ENCODE results near the gene SHANK3. TPM values are rescaled to one million over a fixed set of nuclear protein-coding genes. Genes with fewer than 3 reads are reported as not detected.
"Not testable (repeated sequence)": the region's sequence is repeated elsewhere in the genome, so short reads cannot be mapped to it uniquely, and the experiment has no call there.

The SHANK3 gene
- total and polyA plus RNA-seq, 3 donors from 2014 or later: 6.3 to 16.0 (median 11.4) TPM

GRCh38 chr22:50656122-50657070 lies 16.2 kb upstream of the SHANK3 start:
- H3K27ac ChIP-seq: no peak overlapping the region
- no peaks in the 10 kb centered on the region for H3K36me3 ChIP-seq (ENCODE audit: low read depth, missing control alignments)
- H3K9me3 ChIP-seq: no peaks in the 10 kb centered on the region
- DNase-seq: no peak
- H3K4me3 ChIP-seq: no peak overlapping the region
- peaks cover 6% of the 10 kb centered on the region for H3K4me1 ChIP-seq
- no peaks in the 10 kb centered on the region for H3K27me3 ChIP-seq
- TF ChIP-seq CTCF (IDR thresholded peaks at IDR 0.05) (no peak), POLR2A (IDR thresholded peaks at IDR 0.05) (no peak)
- intact Hi-C loops (cut with DNase I; ENCODE audit: low total_unique reads): no loop called here
- WGBS, 2 donors: 70 to 72% methylated on average over 22 to 23 of the region's 23 CpGs

GRCh38 chr22:50657925-50658324 lies 14.7 kb upstream of the SHANK3 start:
- Histone ChIP-seq H3K4me3 (no peak overlapping the region), H3K4me1 (peaks cover 6% of the 10 kb centered on the region), H3K36me3 (ENCODE audit: low read depth, missing control alignments) (no peaks in the 10 kb centered on the region), H3K27me3 (no peaks in the 10 kb centered on the region), H3K27ac (no peak overlapping the region), H3K9me3 (no peaks in the 10 kb centered on the region)
- TF ChIP-seq POLR2A (IDR thresholded peaks at IDR 0.05): no peak
- TF ChIP-seq CTCF (IDR thresholded peaks at IDR 0.05): no peak
- DNase-seq: no peak
- intact Hi-C loops (cut with DNase I; ENCODE audit: low total_unique reads): no loop called here
- 77 to 93% methylated on average over 4 of the region's 4 CpGs for WGBS, 2 donors

GRCh38 chr22:50659711-50660110 lies 12.9 kb upstream of the SHANK3 start:
- H3K4me3 ChIP-seq; H3K36me3 ChIP-seq (ENCODE audit: low read depth, missing control alignments); intact Hi-C loops (cut with DNase I; ENCODE audit: low total_unique reads); H3K27me3 ChIP-seq; H3K27ac ChIP-seq; H3K4me1 ChIP-seq; DNase-seq; H3K9me3 ChIP-seq: not testable (repeated sequence)
- WGBS, 2 donors: 90 to 93% methylated on average over 7 of the region's 7 CpGs

GRCh38 chr22:50660306-50660705 lies 12.3 kb upstream of the SHANK3 start:
- Histone ChIP-seq H3K36me3 (ENCODE audit: low read depth, missing control alignments) (no peaks in the 10 kb centered on the region), H3K9me3 (no peaks in the 10 kb centered on the region), H3K4me3 (no peak overlapping the region), H3K27ac (no peak overlapping the region), H3K27me3 (no peaks in the 10 kb centered on the region), H3K4me1 (peaks cover 6% of the 10 kb centered on the region)
- intact Hi-C loops (cut with DNase I; ENCODE audit: low total_unique reads): no loop called here
- DNase-seq: no peak
- no peak for TF ChIP-seq CTCF (IDR thresholded peaks at IDR 0.05)
- TF ChIP-seq POLR2A (IDR thresholded peaks at IDR 0.05): no peak

- Histone ChIP-seq H3K4me3 (no peak overlapping the region), H3K36me3 (ENCODE audit: low read depth, missing control alignments) (no peaks in the 10 kb centered on the region), H3K4me1 (no peaks in the 10 kb centered on the region), H3K27me3 (no peaks in the 10 kb centered on the region), H3K9me3 (no peaks in the 10 kb centered on the region), H3K27ac (no peak overlapping the region)
- WGBS, 2 donors: 86 to 91% methylated on average over 12 of the region's 12 CpGs
- intact Hi-C loops (cut with DNase I; ENCODE audit: low total_unique reads): no loop called here
- no peak for DNase-seq
- TF ChIP-seq CTCF (IDR thresholded peaks at IDR 0.05): no peak
- no peak for TF ChIP-seq POLR2A (IDR thresholded peaks at IDR 0.05)
Measured at GRCh38 chr22:50665212-50665611, 7.4 kb upstream of the SHANK3 start.
